B cell (primary cell): ENCODE results near the gene NFATC2. TPM values are rescaled to one million over a fixed set of nuclear protein-coding genes. Genes with fewer than 3 reads are reported as not detected.

Experiments used
- ATAC-seq: fragments of 200-7000 bp; cut with Tn5 transposase; one replicate; pipeline ENCODE4 v1.10.0; 2021; ENCODE audit warnings: low read depth, mild to moderate bottlenecking, moderate number of reproducible peaks, moderate library complexity
- CTCF ChIA-PET: fragments of 350-600 bp; sonication (Branson Sonifier 250); formaldehyde crosslinking; loops from one replicate; lab custom pipeline; 2021; ENCODE audit warnings: antibody characterized with exemption, inconsistent platforms; lab: Charles Lee
- POLR2A ChIA-PET: fragments of 350-600 bp; sonication (Branson Sonifier 250); formaldehyde crosslinking; loops from one replicate; lab custom pipeline; 2021; ENCODE audit warnings: antibody characterized with exemption; lab: Charles Lee
- DNase-seq: peaks from one replicate; pipeline ENCODE4 v3.0.0; 2013
- H2AFZ ChIP-seq: 2 replicates; pipeline ENCODE4 v1.6.1; 2012; ENCODE audit warnings: mild to moderate bottlenecking, low read depth, low read length; ENCODE audit not compliant: insufficient read depth, poor library complexity, severe bottlenecking
- H3K27ac ChIP-seq, 2 donors: 1 replicate in 1 of 2; 2 replicates in 1 of 2; pipeline ENCODE4 v1.5.1; 2012 to 2013; ENCODE audit warnings: low read length in 2 of 2, mild to moderate bottlenecking in 2 of 2, moderate library complexity in 1 of 2
- H3K27me3 ChIP-seq, 4 experiments: fragments of 200-600 bp in 1 of 4; sonication (generic) in 1 of 4; replicated peaks in 1 of 4; 1 replicate in 2 of 4; 2 replicates in 2 of 4; pipeline versions ENCODE4 v1.6.1 to v1.7.0; 2013 to 2016; ENCODE audit warnings: low read length in 3 of 4, mild to moderate bottlenecking in 2 of 4, mixed read lengths in 1 of 4, moderate library complexity in 1 of 4; ENCODE audit not compliant: insufficient read depth in 4 of 4, control insufficient read depth in 3 of 4; ENCODE audit errors: control extremely low read depth in 1 of 4
- H3K36me3 ChIP-seq, 2 experiments: replicated peaks in 1 of 2; 1 replicate in 1 of 2; 2 replicates in 1 of 2; pipeline versions ENCODE4 v1.6.1 to v1.7.1; 2013; ENCODE audit warnings: low read length in 1 of 2; ENCODE audit not compliant: insufficient read depth in 2 of 2, control insufficient read depth in 1 of 2; ENCODE audit errors: control extremely low read depth in 1 of 2, extremely low read depth in 1 of 2
- H3K4me1 ChIP-seq, 2 donors: fragments of 200-600 bp in 1 of 2; sonication (generic) in 1 of 2; 1 replicate in 1 of 2; 2 replicates in 1 of 2; pipeline versions ENCODE4 v1.5.1 to v1.6.1; 2013 to 2017; ENCODE audit warnings: low read length in 2 of 2; ENCODE audit not compliant: control insufficient read depth in 2 of 2, insufficient read depth in 2 of 2
- H3K4me2 ChIP-seq: replicated peaks from 2 replicates; pipeline ENCODE3; 2012; ENCODE audit warnings: mild to moderate bottlenecking, low read depth, low read length; ENCODE audit not compliant: poor library complexity, severe bottlenecking
- H3K4me3 ChIP-seq, 5 experiments: fragments of 200-600 bp in 1 of 5; sonication (generic) in 1 of 5; 1 replicate in 3 of 5; 2 replicates in 2 of 5; pipeline versions ENCODE4 v1.5.1 to v1.7.0; 2011 to 2016; ENCODE audit warnings: low read length in 4 of 5, mild to moderate bottlenecking in 4 of 5, low read depth in 2 of 5, control low read depth in 1 of 5, moderate library complexity in 1 of 5; ENCODE audit not compliant: insufficient read depth in 1 of 5; ENCODE audit errors: control extremely low read depth in 1 of 5, extremely low read depth in 1 of 5
- H3K79me2 ChIP-seq: fragments of 200-600 bp; sonication (generic); one replicate; pipeline ENCODE4 v1.6.0; 2016; ENCODE audit warnings: low read length; ENCODE audit not compliant: control insufficient read depth, insufficient read depth
- H3K9ac ChIP-seq: fragments of 200-600 bp; sonication (generic); 2 replicates; pipeline ENCODE4 v1.6.1; 2017; ENCODE audit warnings: mild to moderate bottlenecking, low read length, moderate library complexity
- H3K9me3 ChIP-seq, 3 donors: one replicate each; pipeline versions ENCODE4 v1.6.1 to v1.7.1; 2013; ENCODE audit warnings: low read length in 2 of 3; ENCODE audit not compliant: control insufficient read depth in 2 of 3, insufficient read depth in 1 of 3; ENCODE audit errors: control extremely low read depth in 1 of 3
- H4K20me1 ChIP-seq: 2 replicates; pipeline ENCODE4 v1.6.0; 2012; ENCODE audit warnings: mild to moderate bottlenecking, low read length; ENCODE audit not compliant: insufficient read depth, control insufficient read depth, poor library complexity, severe bottlenecking
- H3K27ac Mint-ChIP-seq: one replicate; pipeline ENCODE4 v1.8.0; 2021; ENCODE audit warnings: mixed read lengths
- H3K27me3 Mint-ChIP-seq: one replicate; pipeline ENCODE4 v1.8.0; 2021; ENCODE audit warnings: mixed read lengths
- H3K4me1 Mint-ChIP-seq: one replicate; pipeline ENCODE4 v1.8.0; 2021; ENCODE audit warnings: mixed read lengths
- H3K4me3 Mint-ChIP-seq: one replicate; pipeline ENCODE4 v1.8.0; 2021; ENCODE audit warnings: mixed read lengths
- H3K9me3 Mint-ChIP-seq: one replicate; pipeline ENCODE4 v1.8.0; 2022; ENCODE audit warnings: mixed read lengths; ENCODE audit not compliant: insufficient read depth
- EZH2 ChIP-seq: IDR thresholded peaks from 2 replicates; pipeline ENCODE4 v1.6.1; 2012; ENCODE audit warnings: borderline replicate concordance, low read depth, mild to moderate bottlenecking, moderate library complexity, low read length; ENCODE audit not compliant: insufficient read depth, poor library complexity, severe bottlenecking
- WGBS: methylation state at CpG from one replicate; pipeline ENCODE4 v1.1.5; 2013; ENCODE audit warnings: missing lambda C conversion rate; ENCODE audit not compliant: insufficient coverage; 5-methylcytosine and 5-hydroxymethylcytosine counted together
- intact Hi-C: fragments of 100-400 bp; cut with micrococcal nuclease; formaldehyde crosslinking; loops from one replicate; pipeline ENCODE4 v1.10.0; 2022
- polyA plus RNA-seq: library from polyadenylated mRNA; depleted of rRNA; stranded (reverse); fragments of >200 nt; gene quantifications from 2 replicates; pipeline ENCODE4 v1.2.3, GENCODE V29; 2012
- total RNA-seq, 2 donors: library from RNA; stranded (reverse); fragments of 120-200 nt in 1 of 2; gene quantifications; 1 replicate in 1 of 2; 2 replicates in 1 of 2; pipeline versions ENCODE4 v1.2.3 to v1.2.4, GENCODE V29; 2013 to 2022
- TF ChIP-seq, protein P1 (sequence below): fragments of 200-600 bp; IDR thresholded peaks from one replicate; pipeline ENCODE4 v1.8.0; 2022; ENCODE audit warnings: antibody characterized with exemption, mild to moderate bottlenecking

NFATC2 gene
- total and polyA plus RNA-seq, 2 donors (not counting 1 experiment from before 2014, with no cell fraction given) = 10.1 to 38.0 TPM

DNA sequence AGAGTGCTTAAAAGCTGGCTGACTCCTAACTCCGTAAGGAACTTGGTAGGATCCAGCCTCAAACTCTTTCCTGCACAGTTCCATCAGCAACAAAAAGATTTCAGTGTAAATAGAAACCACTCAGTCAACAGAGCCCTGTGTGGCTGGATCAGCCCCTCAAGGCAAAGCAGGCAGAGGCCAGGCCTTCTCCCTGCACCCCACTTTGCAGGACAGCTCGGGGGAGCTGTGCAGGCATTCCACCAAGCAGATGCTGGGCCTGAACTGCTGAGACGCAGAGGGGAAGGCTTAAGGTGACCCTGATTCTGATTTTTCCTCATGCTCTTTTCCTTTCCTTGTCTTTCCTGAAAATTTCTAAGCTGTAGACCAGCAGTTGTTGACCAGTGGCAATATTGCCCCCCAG is 91.5 kb downstream of the NFATC2 start:
- Mint-ChIP-seq H3K4me3 (no peak overlapping the region), H3K27me3 (no peaks in the 10 kb centered on the region), H3K27ac (no peak overlapping the region), H3K4me1 (peaks cover 13% of the 10 kb centered on the region), H3K9me3 (no peaks in the 10 kb centered on the region)
- TF ChIP-seq, protein P1, sequence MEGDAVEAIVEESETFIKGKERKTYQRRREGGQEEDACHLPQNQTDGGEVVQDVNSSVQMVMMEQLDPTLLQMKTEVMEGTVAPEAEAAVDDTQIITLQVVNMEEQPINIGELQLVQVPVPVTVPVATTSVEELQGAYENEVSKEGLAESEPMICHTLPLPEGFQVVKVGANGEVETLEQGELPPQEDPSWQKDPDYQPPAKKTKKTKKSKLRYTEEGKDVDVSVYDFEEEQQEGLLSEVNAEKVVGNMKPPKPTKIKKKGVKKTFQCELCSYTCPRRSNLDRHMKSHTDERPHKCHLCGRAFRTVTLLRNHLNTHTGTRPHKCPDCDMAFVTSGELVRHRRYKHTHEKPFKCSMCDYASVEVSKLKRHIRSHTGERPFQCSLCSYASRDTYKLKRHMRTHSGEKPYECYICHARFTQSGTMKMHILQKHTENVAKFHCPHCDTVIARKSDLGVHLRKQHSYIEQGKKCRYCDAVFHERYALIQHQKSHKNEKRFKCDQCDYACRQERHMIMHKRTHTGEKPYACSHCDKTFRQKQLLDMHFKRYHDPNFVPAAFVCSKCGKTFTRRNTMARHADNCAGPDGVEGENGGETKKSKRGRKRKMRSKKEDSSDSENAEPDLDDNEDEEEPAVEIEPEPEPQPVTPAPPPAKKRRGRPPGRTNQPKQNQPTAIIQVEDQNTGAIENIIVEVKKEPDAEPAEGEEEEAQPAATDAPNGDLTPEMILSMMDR = no peak
- no peak for TF ChIP-seq EZH2
- no peak overlapping the region for H3K4me2 ChIP-seq
- peaks cover 8% of the 10 kb centered on the region for H4K20me1 ChIP-seq
- DNase-seq = no peak
- 96% methylated on average over 3 of the region's 3 CpGs for WGBS
- H3K27me3 ChIP-seq = no peaks in the 10 kb centered on the region
- no peak overlapping the region for H3K9ac ChIP-seq
- H2AFZ ChIP-seq = no peak overlapping the region
- POLR2A ChIA-PET = interaction anchor here (1.6 kb wide), 1 partner anchor 11 kb away, joined by 7 read pairs; no protein-coding TSS in a partner anchor
- peaks cover 0 to 76% of the 10 kb centered on the region in 2 experiments for H3K36me3 ChIP-seq
- peaks cover 12% of the 10 kb centered on the region for H3K79me2 ChIP-seq
- no peak overlapping the region for H3K27ac ChIP-seq
- ATAC-seq = no peak
- no peak overlapping the region for H3K4me3 ChIP-seq
- intact Hi-C loops = no loop called here
- peaks cover 0 to 4% (median 2%) of the 10 kb centered on the region in 3 donors for H3K9me3 ChIP-seq
- CTCF ChIA-PET = interaction anchor here (0.9 to 1.4 kb wide), 2 partner anchors 91 to 143 kb away, joined by 3 to 5 read pairs; no protein-coding TSS in a partner anchor
- peaks cover under 1% of the 10 kb centered on the region in 2 donors for H3K4me1 ChIP-seq

DNA sequence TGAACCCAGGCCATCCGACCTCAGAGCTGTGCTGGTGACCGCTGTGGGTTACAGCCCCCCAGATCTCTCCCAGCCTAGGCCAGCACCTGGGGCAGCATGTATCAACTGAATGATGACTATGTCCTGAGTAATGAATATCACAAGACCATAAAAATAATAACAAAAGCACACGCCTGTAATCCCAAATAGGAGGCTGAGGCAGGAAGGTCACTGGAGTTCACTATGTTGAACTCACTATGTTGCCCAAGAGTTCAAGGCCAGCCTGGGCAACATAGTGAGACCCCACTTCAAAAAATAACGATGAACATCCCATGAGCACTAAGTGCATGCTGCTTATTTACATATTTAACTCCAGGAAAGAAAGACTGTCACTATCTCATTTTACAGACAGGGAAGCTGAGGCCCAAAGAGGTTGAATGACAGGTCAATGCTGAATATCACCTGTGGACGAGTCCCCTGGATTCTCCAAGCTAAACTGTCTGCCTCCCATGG is 92.3 kb downstream of the NFATC2 start:
- H3K27me3 ChIP-seq = no peaks in the 10 kb centered on the region
- H2AFZ ChIP-seq = no peak overlapping the region
- Mint-ChIP-seq H3K27me3 (no peaks in the 10 kb centered on the region), H3K9me3 (no peaks in the 10 kb centered on the region), H3K4me3 (no peak overlapping the region), H3K27ac (no peak overlapping the region), H3K4me1 (peaks cover 11% of the 10 kb centered on the region)
- 88% methylated on average over 5 of the region's 5 CpGs for WGBS
- no peak overlapping the region for H3K4me3 ChIP-seq
- DNase-seq = no peak
- peaks cover 0 to 4% (median 2%) of the 10 kb centered on the region in 3 donors for H3K9me3 ChIP-seq
- H3K79me2 ChIP-seq = peaks cover 19% of the 10 kb centered on the region
- no peak overlapping the region for H3K9ac ChIP-seq
- CTCF ChIA-PET = interaction anchor here (0.9 to 1.4 kb wide), 2 partner anchors 91 to 143 kb away, joined by 3 to 5 read pairs; no protein-coding TSS in a partner anchor
- intact Hi-C loops = no loop called here
- no peaks in the 10 kb centered on the region for H3K4me1 ChIP-seq
- H3K4me2 ChIP-seq = no peak overlapping the region
- peaks cover 0 to 80% of the 10 kb centered on the region in 2 experiments for H3K36me3 ChIP-seq
- H3K27ac ChIP-seq = no peak overlapping the region
- TF ChIP-seq, protein P1 = no peak
- no peak for TF ChIP-seq EZH2
- H4K20me1 ChIP-seq = peaks cover 16% of the 10 kb centered on the region
- POLR2A ChIA-PET = no interaction called here
- ATAC-seq = no peak
